ENCODE measurements around the gene RAB20. TPM values are rescaled to one million over a fixed set of nuclear protein-coding genes. Genes with fewer than 3 reads are reported as not detected.
A peak's percentile ranks its signal among the peaks of the same experiment; 100 is the strongest.

Gene RAB20
- total and polyA plus RNA-seq, 9 donors: 1.9 to 6.0 (median 3.3) TPM

DNA sequence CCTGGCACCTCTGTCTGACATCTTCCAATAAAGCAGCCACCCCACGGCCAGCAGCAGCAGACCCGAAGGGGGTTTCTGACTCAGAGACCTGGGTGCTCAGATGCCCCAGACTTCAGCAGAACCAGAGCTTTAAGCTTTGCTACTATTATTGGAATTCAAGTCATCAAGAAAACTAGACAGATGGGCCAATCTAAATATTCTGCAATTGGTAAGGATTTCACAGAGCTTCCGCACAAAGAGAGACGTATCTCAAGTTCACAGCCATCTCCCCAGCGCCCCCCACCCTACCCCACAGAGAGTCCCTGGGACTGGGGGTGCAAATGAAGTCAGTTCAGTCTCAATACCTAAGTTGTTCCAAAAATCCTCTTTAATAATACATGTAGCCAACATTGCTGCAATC, 38.8 kb downstream of the RAB20 start:
- no peak for DNase-seq
- H3K9me3 ChIP-seq (replicated peaks; ENCODE audit: control insufficient read depth, low read depth, low read length): no peaks in the 10 kb centered on the region
- no CpG with 5 or more reads among the region's 5 CpGs for WGBS (ENCODE audit: insufficient coverage)
- H3K4me3 ChIP-seq (ENCODE audit: low read length): no peak overlapping the region
- H3K27ac ChIP-seq (ENCODE audit: low read length): no peak overlapping the region
- H3K27me3 ChIP-seq (ENCODE audit: control insufficient read depth, insufficient read depth, low read length): peaks cover 2% of the 10 kb centered on the region
- peaks cover 75% of the 10 kb centered on the region for H3K4me1 ChIP-seq (ENCODE audit: control insufficient read depth, insufficient read depth, low read length)
- H3K36me3 ChIP-seq (ENCODE audit: control insufficient read depth, insufficient read depth, low read length): no peaks in the 10 kb centered on the region

- peak; percentile 39 for DNase-seq
- 84% methylated on average over 4 of the region's 7 CpGs for WGBS (ENCODE audit: insufficient coverage)
- no peak overlapping the region for H3K27ac ChIP-seq (ENCODE audit: low read length)
- H3K4me3 ChIP-seq (ENCODE audit: low read length): no peak overlapping the region
- peaks cover 2% of the 10 kb centered on the region for H3K27me3 ChIP-seq (ENCODE audit: control insufficient read depth, insufficient read depth, low read length)
- H3K36me3 ChIP-seq (ENCODE audit: control insufficient read depth, insufficient read depth, low read length): no peaks in the 10 kb centered on the region
- no peaks in the 10 kb centered on the region for H3K9me3 ChIP-seq (replicated peaks; ENCODE audit: control insufficient read depth, low read depth, low read length)
- H3K4me1 ChIP-seq (ENCODE audit: control insufficient read depth, insufficient read depth, low read length): peaks cover 68% of the 10 kb centered on the region
Observed at GRCh38 chr13:110521946-110522345, 39.6 kb downstream of the RAB20 start.

DNA sequence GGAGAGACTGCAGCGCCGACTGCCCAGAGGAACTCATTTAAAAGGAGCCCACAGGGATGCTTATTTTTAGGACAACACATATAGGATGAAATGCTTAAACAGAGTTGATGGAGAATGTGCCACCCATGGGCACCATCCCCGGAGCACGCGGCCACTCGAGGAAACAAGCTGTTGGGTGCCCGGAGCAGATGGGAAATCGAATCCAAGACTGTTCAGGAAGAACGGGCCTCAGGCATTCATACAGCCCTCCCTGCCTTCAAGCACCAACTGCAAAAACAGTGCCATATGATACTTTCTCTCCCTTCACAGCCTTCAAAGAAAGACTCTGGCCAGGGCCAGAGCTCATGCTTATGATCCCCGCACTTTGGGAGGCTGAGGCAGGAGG, 40.2 kb downstream of the RAB20 start:
- peak overlapping the region; percentile 49 for H3K27ac ChIP-seq (ENCODE audit: low read length)
- peaks cover 65% of the 10 kb centered on the region for H3K4me1 ChIP-seq (ENCODE audit: control insufficient read depth, insufficient read depth, low read length)
- H3K36me3 ChIP-seq (ENCODE audit: control insufficient read depth, insufficient read depth, low read length): no peaks in the 10 kb centered on the region
- peaks cover 2% of the 10 kb centered on the region for H3K27me3 ChIP-seq (ENCODE audit: control insufficient read depth, insufficient read depth, low read length)
- no peaks in the 10 kb centered on the region for H3K9me3 ChIP-seq (replicated peaks; ENCODE audit: control insufficient read depth, low read depth, low read length)
- H3K4me3 ChIP-seq (ENCODE audit: low read length): no peak overlapping the region
- peak; percentile 28 for DNase-seq
- 84% methylated on average over 8 of the region's 10 CpGs for WGBS (ENCODE audit: insufficient coverage)

- Histone ChIP-seq H3K9me3 (replicated peaks; ENCODE audit: control insufficient read depth, low read depth, low read length) (no peaks in the 10 kb centered on the region), H3K27me3 (ENCODE audit: control insufficient read depth, insufficient read depth, low read length) (peaks cover 2% of the 10 kb centered on the region), H3K27ac (ENCODE audit: low read length) (peak overlapping the region; percentile 49), H3K4me3 (ENCODE audit: low read length) (no peak overlapping the region), H3K36me3 (ENCODE audit: control insufficient read depth, insufficient read depth, low read length) (no peaks in the 10 kb centered on the region), H3K4me1 (ENCODE audit: control insufficient read depth, insufficient read depth, low read length) (peaks cover 60% of the 10 kb centered on the region)
- WGBS (ENCODE audit: insufficient coverage): 60% methylated on average over 13 of the region's 16 CpGs
- DNase-seq: peak; percentile 83
Observed at GRCh38 chr13:110520431-110521295, 40.9 kb downstream of the RAB20 start.

- DNase-seq: no peak
- Histone ChIP-seq H3K9me3 (replicated peaks; ENCODE audit: control insufficient read depth, low read depth, low read length) (no peaks in the 10 kb centered on the region), H3K4me1 (ENCODE audit: control insufficient read depth, insufficient read depth, low read length) (peaks cover 50% of the 10 kb centered on the region), H3K36me3 (ENCODE audit: control insufficient read depth, insufficient read depth, low read length) (peaks cover 8% of the 10 kb centered on the region), H3K4me3 (ENCODE audit: low read length) (no peak overlapping the region), H3K27me3 (ENCODE audit: control insufficient read depth, insufficient read depth, low read length) (no peaks in the 10 kb centered on the region), H3K27ac (ENCODE audit: low read length) (no peak overlapping the region)
- 92% methylated on average over 4 of the region's 7 CpGs for WGBS (ENCODE audit: insufficient coverage)
Observed at GRCh38 chr13:110519506-110519905, 42.0 kb downstream of the RAB20 start.

DNA sequence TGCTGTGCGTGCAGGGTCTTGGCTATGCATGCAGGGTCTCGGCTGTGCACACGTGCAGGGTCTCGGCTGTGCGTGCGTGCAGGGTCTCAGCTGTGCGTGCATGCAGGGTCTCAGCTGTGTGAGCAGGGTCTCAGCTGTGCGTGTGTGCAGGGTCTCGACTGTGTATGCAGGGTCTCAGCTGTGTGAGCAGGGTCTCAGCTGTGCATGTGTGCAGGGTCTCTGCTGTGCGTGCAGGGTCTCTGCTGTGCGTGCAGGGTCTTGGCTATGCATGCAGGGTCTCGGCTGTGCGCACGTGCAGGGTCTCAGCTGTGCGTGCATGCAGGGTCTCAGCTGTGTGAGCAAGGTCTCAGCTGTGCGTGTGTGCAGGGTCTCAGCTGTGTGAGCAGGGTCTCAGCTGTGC, 42.5 kb downstream of the RAB20 start:
- H3K4me3 ChIP-seq (ENCODE audit: low read length): no peak overlapping the region
- no peaks in the 10 kb centered on the region for H3K27me3 ChIP-seq (ENCODE audit: control insufficient read depth, insufficient read depth, low read length)
- no peaks in the 10 kb centered on the region for H3K9me3 ChIP-seq (replicated peaks; ENCODE audit: control insufficient read depth, low read depth, low read length)
- peaks cover 45% of the 10 kb centered on the region for H3K4me1 ChIP-seq (ENCODE audit: control insufficient read depth, insufficient read depth, low read length)
- no peak overlapping the region for H3K27ac ChIP-seq (ENCODE audit: low read length)
- no peak for DNase-seq
- peaks cover 12% of the 10 kb centered on the region for H3K36me3 ChIP-seq (ENCODE audit: control insufficient read depth, insufficient read depth, low read length)
- WGBS (ENCODE audit: insufficient coverage): 77% methylated on average over 13 of the region's 16 CpGs

DNA sequence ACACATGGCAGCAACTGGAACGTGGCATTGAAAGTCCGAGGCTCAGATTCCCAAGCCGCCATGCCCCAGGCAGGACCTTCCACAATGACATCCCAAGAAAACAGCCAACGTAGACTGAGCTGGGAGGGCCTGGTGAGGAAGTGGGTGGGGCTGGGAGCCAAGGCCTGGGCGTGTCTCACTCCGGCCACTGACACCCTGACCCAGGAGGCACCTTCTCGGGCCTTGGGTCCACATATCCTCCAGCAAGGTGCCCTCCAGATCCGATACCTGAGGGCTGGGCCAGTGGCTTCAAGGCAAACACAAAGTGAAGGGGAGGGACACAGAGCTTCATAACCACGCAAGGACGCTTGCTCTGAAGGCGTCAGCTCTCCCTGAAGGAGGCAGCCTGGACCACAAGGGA, 43.0 kb downstream of the RAB20 start:
- 82% methylated on average over 8 of the region's 11 CpGs for WGBS (ENCODE audit: insufficient coverage)
- Histone ChIP-seq H3K9me3 (replicated peaks; ENCODE audit: control insufficient read depth, low read depth, low read length) (no peaks in the 10 kb centered on the region), H3K36me3 (ENCODE audit: control insufficient read depth, insufficient read depth, low read length) (peaks cover 16% of the 10 kb centered on the region), H3K4me3 (ENCODE audit: low read length) (no peak overlapping the region), H3K27me3 (ENCODE audit: control insufficient read depth, insufficient read depth, low read length) (no peaks in the 10 kb centered on the region), H3K27ac (ENCODE audit: low read length) (no peak overlapping the region), H3K4me1 (ENCODE audit: control insufficient read depth, insufficient read depth, low read length) (peaks cover 41% of the 10 kb centered on the region)
- DNase-seq: no peak

DNA sequence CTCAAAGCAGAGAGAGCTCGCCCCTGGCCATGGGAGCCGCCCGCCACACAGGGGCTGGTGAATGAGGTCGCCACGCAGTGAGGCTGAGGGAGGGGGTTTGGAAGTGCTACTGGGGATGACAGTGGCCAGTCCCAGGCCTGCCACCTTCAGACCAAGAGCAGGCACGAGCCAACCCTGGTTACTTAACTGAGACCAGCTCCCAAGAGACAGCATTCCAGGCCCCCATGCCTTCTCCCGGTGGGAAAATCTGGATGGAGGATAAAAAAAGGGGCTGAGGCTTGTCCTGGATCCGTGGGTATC, 43.3 kb downstream of the RAB20 start:
- Histone ChIP-seq H3K27ac (ENCODE audit: low read length) (no peak overlapping the region), H3K27me3 (ENCODE audit: control insufficient read depth, insufficient read depth, low read length) (no peaks in the 10 kb centered on the region), H3K4me1 (ENCODE audit: control insufficient read depth, insufficient read depth, low read length) (peaks cover 39% of the 10 kb centered on the region), H3K9me3 (replicated peaks; ENCODE audit: control insufficient read depth, low read depth, low read length) (no peaks in the 10 kb centered on the region), H3K4me3 (ENCODE audit: low read length) (no peak overlapping the region), H3K36me3 (ENCODE audit: control insufficient read depth, insufficient read depth, low read length) (peaks cover 20% of the 10 kb centered on the region)
- 73% methylated on average over 4 of the region's 8 CpGs for WGBS (ENCODE audit: insufficient coverage)
- no peak for DNase-seq

- no peak overlapping the region for H3K4me3 ChIP-seq (ENCODE audit: low read length)
- H3K27me3 ChIP-seq (ENCODE audit: control insufficient read depth, insufficient read depth, low read length): no peaks in the 10 kb centered on the region
- H3K36me3 ChIP-seq (ENCODE audit: control insufficient read depth, insufficient read depth, low read length): peaks cover 25% of the 10 kb centered on the region
- H3K9me3 ChIP-seq (replicated peaks; ENCODE audit: control insufficient read depth, low read depth, low read length): no peaks in the 10 kb centered on the region
- peaks cover 39% of the 10 kb centered on the region for H3K4me1 ChIP-seq (ENCODE audit: control insufficient read depth, insufficient read depth, low read length)
- H3K27ac ChIP-seq (ENCODE audit: low read length): no peak overlapping the region
- WGBS (ENCODE audit: insufficient coverage): 58% methylated on average over 5 of the region's 7 CpGs
- no peak for DNase-seq
Observed at GRCh38 chr13:110517505-110518225, 43.9 kb downstream of the RAB20 start.

DNA sequence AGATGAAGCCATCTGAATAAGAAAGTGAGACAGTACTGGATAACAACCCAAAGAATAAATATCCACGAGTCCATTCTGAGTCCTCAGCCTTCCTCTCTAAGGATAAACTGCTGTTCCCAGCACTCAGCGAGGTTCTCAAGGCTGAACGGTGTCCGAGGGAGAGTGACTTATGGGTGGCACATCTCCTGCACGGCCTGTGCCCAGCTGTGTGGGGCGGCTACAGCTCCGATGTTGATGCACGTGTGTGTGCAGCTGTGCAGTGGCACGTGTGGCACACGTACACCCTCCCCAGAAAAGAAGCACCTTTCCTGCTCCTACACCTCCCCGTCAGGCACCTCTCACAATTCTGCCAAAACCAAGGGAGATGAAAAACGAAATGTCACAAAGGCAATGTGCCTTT, 45.0 kb downstream of the RAB20 start:
- Histone ChIP-seq H3K27me3 (ENCODE audit: control insufficient read depth, insufficient read depth, low read length) (no peaks in the 10 kb centered on the region), H3K4me1 (ENCODE audit: control insufficient read depth, insufficient read depth, low read length) (peaks cover 32% of the 10 kb centered on the region), H3K9me3 (replicated peaks; ENCODE audit: control insufficient read depth, low read depth, low read length) (no peaks in the 10 kb centered on the region), H3K36me3 (ENCODE audit: control insufficient read depth, insufficient read depth, low read length) (peaks cover 36% of the 10 kb centered on the region), H3K27ac (ENCODE audit: low read length) (no peak overlapping the region), H3K4me3 (ENCODE audit: low read length) (no peak overlapping the region)
- DNase-seq: no peak
- WGBS (ENCODE audit: insufficient coverage): 84% methylated on average over 10 of the region's 12 CpGs
